GM19463 (cell line): ENCODE measurements around the gene RASGRF1.
"Not testable (repeated sequence)": the region's sequence is repeated elsewhere in the genome, so short reads cannot be mapped to it uniquely, and the experiment has no call there.

Source experiments
- ATAC-seq: cut with Tn5 transposase; IDR thresholded peaks from one replicate; pipeline ENCODE4 v1.9.1; 2021; ENCODE audit warnings: mild to moderate bottlenecking, moderate library complexity; ENCODE audit not compliant: unreplicated experiment

The RASGRF1 gene

GRCh38 chr15:79016527-79017170, 73.9 kb downstream of the RASGRF1 start:
- ATAC-seq = no peak

- peak; percentile 53 for ATAC-seq
These were observed 75.2 kb downstream of the RASGRF1 start for GRCh38 chr15:79015416-79015815.

- no peak for ATAC-seq
These were observed 80.3 kb downstream of the RASGRF1 start for GRCh38 chr15:79010278-79010677.

- no peak for ATAC-seq
These were observed 81.2 kb downstream of the RASGRF1 start for GRCh38 chr15:79009379-79009778.

GRCh38 chr15:79008659-79009058, 81.9 kb downstream of the RASGRF1 start:
- no peak for ATAC-seq

- ATAC-seq = no peak
These were observed 83.5 kb downstream of the RASGRF1 start for GRCh38 chr15:79007066-79007465.

- ATAC-seq = no peak
These were observed 84.5 kb downstream of the RASGRF1 start for GRCh38 chr15:79006071-79006470.

- peak; percentile 88 for ATAC-seq
These were observed 86.2 kb downstream of the RASGRF1 start for GRCh38 chr15:79004336-79004735.

GRCh38 chr15:79003896-79004295, 86.7 kb downstream of the RASGRF1 start:
- no peak for ATAC-seq

GRCh38 chr15:79003301-79003700, 87.3 kb downstream of the RASGRF1 start:
- ATAC-seq = no peak

GRCh38 chr15:79002581-79002980, 88.0 kb downstream of the RASGRF1 start:
- no peak for ATAC-seq

- ATAC-seq = no peak
These were observed 90.9 kb downstream of the RASGRF1 start for GRCh38 chr15:78999636-79000035.

GRCh38 chr15:78998526-78998925, 92.1 kb downstream of the RASGRF1 start:
- ATAC-seq = no peak

GRCh38 chr15:78997981-78998499, 92.5 kb downstream of the RASGRF1 start:
- ATAC-seq = no peak

- no peak for ATAC-seq
These were observed 93.7 kb downstream of the RASGRF1 start for GRCh38 chr15:78996894-78997275.

GRCh38 chr15:78995921-78996893, 94.4 kb downstream of the RASGRF1 start:
- no peak for ATAC-seq

- ATAC-seq = not testable (repeated sequence)
These were observed 95.4 kb downstream of the RASGRF1 start for GRCh38 chr15:78995161-78995560.

GRCh38 chr15:78993931-78994530, 96.5 kb downstream of the RASGRF1 start:
- ATAC-seq = no peak

GRCh38 chr15:78993257-78993930, 97.2 kb downstream of the RASGRF1 start:
- ATAC-seq = no peak

GRCh38 chr15:78992416-78993256, 97.9 kb downstream of the RASGRF1 start:
- no peak for ATAC-seq
